Stromal cell of bone marrow (primary cell): ENCODE measurements around the gene RIPPLY3.

Source experiments
- DNase-seq: peaks from one replicate; pipeline ENCODE4 v3.0.0-alpha.2; 2012; ENCODE audit warnings: low read depth

The RIPPLY3 gene

GRCh38 chr21:37006486-37007291, at the start of gene RIPPLY3:
TSS of gene RIPPLY3 (plus strand) at chr21:37006702. CDS start at chr21:37006773, 71 bp downstream.
- no peak for DNase-seq

- no peak for DNase-seq
Observed at GRCh38 chr21:36959020-36959835, 47.3 kb upstream of the RIPPLY3 start.

GRCh38 chr21:36960676-36961284, 45.7 kb upstream of the RIPPLY3 start:
- no peak for DNase-seq

GRCh38 chr21:36962098-36962780, 44.3 kb upstream of the RIPPLY3 start:
- no peak for DNase-seq

- no peak for DNase-seq
Observed at GRCh38 chr21:36964398-36964797, 42.1 kb upstream of the RIPPLY3 start.

GRCh38 chr21:36964827-36965719, 41.4 kb upstream of the RIPPLY3 start:
- no peak for DNase-seq

- DNase-seq, result no peak
Observed at GRCh38 chr21:36965720-36966065, 40.8 kb upstream of the RIPPLY3 start.

- DNase-seq, result peak; percentile 36
Observed at GRCh38 chr21:36966066-36966820, 40.3 kb upstream of the RIPPLY3 start, which contains the start of gene HLCS. TSS of gene HLCS (minus strand) at chr21:36966669. CDS start at chr21:36966638, 31 bp downstream.

GRCh38 chr21:36966821-36967768, 39.4 kb upstream of the RIPPLY3 start:
- no peak for DNase-seq

- DNase-seq, result no peak
Observed at GRCh38 chr21:36968414-36968813, 38.1 kb upstream of the RIPPLY3 start.

- no peak for DNase-seq
Observed at GRCh38 chr21:36968976-36969375, 37.5 kb upstream of the RIPPLY3 start.

- DNase-seq, result no peak
Observed at GRCh38 chr21:36973986-36974850, 32.3 kb upstream of the RIPPLY3 start.

- no peak for DNase-seq
Observed at GRCh38 chr21:36974851-36975192, 31.7 kb upstream of the RIPPLY3 start.

GRCh38 chr21:36976228-36976861, 30.2 kb upstream of the RIPPLY3 start:
- no peak for DNase-seq

- peak; percentile 58 for DNase-seq
Observed at GRCh38 chr21:36976882-36977651, 29.4 kb upstream of the RIPPLY3 start.

- no peak for DNase-seq
Observed at GRCh38 chr21:36980280-36981048, 26.0 kb upstream of the RIPPLY3 start.
